K562 (cell line): ENCODE measurements around the gene PLXNA2. TPM values are rescaled to one million over a fixed set of nuclear protein-coding genes. Genes with fewer than 3 reads are reported as not detected.

Source experiments
- ATAC-seq: fragments of 200-7000 bp; cut with Tn5 transposase; 3 replicates; pipeline ENCODE4 v1.9.1; 2020; ENCODE audit warnings: moderate library complexity
- BruUV-seq: library from RNA; stranded (reverse); fragments of 400-500 nt; replicated peaks from 2 replicates; lab custom pipeline; 2021; lab: Mats Ljungman, UMichigan
- CTCF ChIA-PET: fragments of 300-600 bp; formaldehyde crosslinking; extraction: SDS; loops from one replicate; lab custom pipeline; 2021; ENCODE audit warnings: low intra/inter-chr PET ratio; lab: Yijun Ruan, JAX
- POLR2A ChIA-PET: fragments of 300-600, 350-650 bp; sonication (Branson Sonifier 250); formaldehyde crosslinking; extraction: SDS; loops from one replicate; lab custom pipeline; 2021; ENCODE audit warnings: antibody characterized with exemption, inconsistent platforms; lab: Yijun Ruan, JAX
- DNase-seq, 4 experiments: peaks; one replicate each; pipeline versions ENCODE4 v3.0.0 to v3.0.0-alpha.2; 2011 to 2018; ENCODE audit warnings: low spot score in 3 of 4, mixed read lengths in 3 of 4; ENCODE audit errors: extremely low read depth in 1 of 4
- FAIRE-seq: peaks from 2 replicates; lab custom pipeline; 2011; peaks lifted over from hg19 to GRCh38; lab: Jason Lieb, UNC
- H2AFZ ChIP-seq: 2 replicates; pipeline ENCODE4 v1.6.0; 2011; ENCODE audit warnings: low read depth, low read length, control low read depth, inconsistent platforms
- H3K27ac ChIP-seq: fragments of 200-600 bp; 3 replicates; pipeline ENCODE4 v1.8.0; 2011; ENCODE audit warnings: low read depth, mild to moderate bottlenecking, control low read depth, inconsistent platforms, low read length, moderate library complexity, mixed read lengths; ENCODE audit errors: extremely low read depth
- H3K27me3 ChIP-seq, 2 experiments: fragments of 300-600 bp in 1 of 2; 2 replicates in 1 of 2; 3 replicates in 1 of 2; pipeline versions ENCODE4 v1.6.0 to v1.8.0; 2011; ENCODE audit warnings: inconsistent platforms in 2 of 2, low read length in 2 of 2, mild to moderate bottlenecking in 1 of 2, mixed read lengths in 1 of 2, moderate library complexity in 1 of 2; ENCODE audit not compliant: control insufficient read depth in 2 of 2, insufficient read depth in 2 of 2
- H3K36me3 ChIP-seq: fragments of 300-600 bp; 3 replicates; pipeline ENCODE4 v1.8.0; 2011; ENCODE audit warnings: mild to moderate bottlenecking, low read length, inconsistent platforms; ENCODE audit not compliant: control insufficient read depth, insufficient read depth
- H3K4me1 ChIP-seq, 2 experiments: fragments of 200-600 bp in 1 of 2; replicated peaks in 1 of 2; 2 replicates in 1 of 2; 3 replicates in 1 of 2; pipeline versions ENCODE4 v1.5.1 to v1.8.0; 2011; ENCODE audit warnings: inconsistent platforms in 2 of 2, low read length in 2 of 2, mild to moderate bottlenecking in 1 of 2, mixed read lengths in 1 of 2, moderate library complexity in 1 of 2; ENCODE audit not compliant: control insufficient read depth in 2 of 2, insufficient read depth in 2 of 2
- H3K4me2 ChIP-seq: 2 replicates; pipeline ENCODE4 v1.6.1; 2011; ENCODE audit warnings: low read length, control low read depth, inconsistent platforms, mixed read lengths; ENCODE audit not compliant: insufficient read depth
- H3K4me3 ChIP-seq: fragments of 200-600 bp; sonication (generic), shearing (Covaris generic); 2 replicates; pipeline ENCODE4 v1.5.1; 2016; ENCODE audit warnings: control low read depth, inconsistent platforms
- H3K79me2 ChIP-seq: fragments of 200-600 bp; 3 replicates; pipeline ENCODE4 v1.8.0; 2011; ENCODE audit warnings: low read length, inconsistent platforms; ENCODE audit not compliant: control insufficient read depth, insufficient read depth
- H3K9ac ChIP-seq, 2 experiments: 2 replicates each; pipeline versions ENCODE4 v1.6.0 to v1.6.1; 2011; ENCODE audit warnings: low read depth in 2 of 2, low read length in 2 of 2, control low read depth in 1 of 2, inconsistent platforms in 1 of 2, mild to moderate bottlenecking in 1 of 2, mixed read lengths in 1 of 2; ENCODE audit not compliant: insufficient read depth in 1 of 2
- H3K9me1 ChIP-seq: one replicate; pipeline ENCODE4 v1.6.0; 2011; ENCODE audit warnings: inconsistent platforms, mild to moderate bottlenecking, low read length, moderate library complexity; ENCODE audit not compliant: control insufficient read depth, insufficient read depth
- H3K9me3 ChIP-seq: replicated peaks from 2 replicates; pipeline ENCODE4 v1.5.1; 2011; ENCODE audit warnings: low read depth, low read length, inconsistent platforms; ENCODE audit not compliant: control insufficient read depth, insufficient read depth
- H4K20me1 ChIP-seq: replicated peaks from 2 replicates; pipeline ENCODE4 v1.6.1; 2011; ENCODE audit warnings: low read length, inconsistent platforms, mixed read lengths; ENCODE audit not compliant: control insufficient read depth, insufficient read depth
- C11orf30 ChIP-seq: fragments of 450-650 bp; IDR thresholded peaks from 2 replicates; pipeline ENCODE4 v1.6.1; 2016; ENCODE audit warnings: low read depth, mild to moderate bottlenecking
- E2F1 ChIP-seq: sonication (generic); formaldehyde crosslinking; IDR thresholded peaks from 2 replicates; pipeline ENCODE4 v1.8.1; 2023; ENCODE audit warnings: mild to moderate bottlenecking, missing genetic modification reagents, moderate library complexity
- HES1 ChIP-seq: fragments of 450-650 bp; IDR thresholded peaks from 2 replicates; pipeline ENCODE4 v1.6.1; 2016; ENCODE audit warnings: low read depth, mild to moderate bottlenecking, moderate library complexity
- ILK ChIP-seq: fragments of 450-650 bp; IDR thresholded peaks from 2 replicates; pipeline ENCODE4 v1.6.1; 2016; ENCODE audit warnings: missing genetic modification characterization, low read depth, mild to moderate bottlenecking, missing compliant biosample characterization, moderate library complexity, borderline replicate concordance
- KLF13 ChIP-seq: fragments of 450-650 bp; IDR thresholded peaks from 2 replicates; pipeline ENCODE4 v1.6.1; 2016; ENCODE audit warnings: missing genetic modification characterization, low read depth, mild to moderate bottlenecking, missing compliant biosample characterization, moderate library complexity, borderline replicate concordance
- MITF ChIP-seq: IDR thresholded peaks from 2 replicates; pipeline ENCODE4 v1.6.1; 2014; ENCODE audit warnings: antibody characterized with exemption
- NFRKB ChIP-seq: fragments of 450-650 bp; IDR thresholded peaks from 2 replicates; pipeline ENCODE4 v1.6.1; 2016; ENCODE audit warnings: low read depth
- TARDBP ChIP-seq: fragments of 450-650 bp; IDR thresholded peaks from 2 replicates; pipeline ENCODE4 v1.6.1; 2016
- TEAD1 ChIP-seq, 2 experiments: fragments of 450-650 bp in 1 of 2; sonication (generic) in 1 of 2; formaldehyde crosslinking; IDR thresholded peaks; 2 replicates each; pipeline versions ENCODE4 v1.4.0 to v1.8.0; 2020 to 2022; ENCODE audit warnings: mild to moderate bottlenecking in 2 of 2, missing genetic modification reagents in 1 of 2
- USF1 ChIP-seq: sonication (generic); formaldehyde crosslinking; IDR thresholded peaks from 2 replicates; pipeline ENCODE4 v1.9.0; 2022; ENCODE audit warnings: mild to moderate bottlenecking, missing genetic modification reagents
- XRCC4 ChIP-seq: IDR thresholded peaks from one replicate; pipeline ENCODE4 v1.6.1; 2011; ENCODE audit not compliant: insufficient read depth, insufficient read length; ENCODE audit errors: extremely low read depth
- YBX1 ChIP-seq: fragments of 450-650 bp; IDR thresholded peaks from 2 replicates; pipeline ENCODE4 v1.7.1; 2016; ENCODE audit warnings: mild to moderate bottlenecking
- ZC3H11A ChIP-seq: IDR thresholded peaks from 2 replicates; pipeline ENCODE4 v1.6.1; 2012; ENCODE audit warnings: low read depth, low read length, improper control_type of control experiment
- ZC3H4 ChIP-seq: sonication (generic); formaldehyde crosslinking; IDR thresholded peaks from 2 replicates; pipeline ENCODE4 v1.9.0; 2021; ENCODE audit warnings: missing genetic modification reagents, borderline replicate concordance
- ZNF134 ChIP-seq: fragments of 250-450 bp; sonication (Bioruptor Pico); conservative IDR thresholded peaks from 2 replicates; pipeline ENCODE4 v1.4.0; 2020
- ZNF589 ChIP-seq: fragments of 200-800 bp; sonication (Bioruptor generic); IDR thresholded peaks from 2 replicates; pipeline ENCODE4 v1.6.1; 2016; ENCODE audit warnings: low read depth, missing genetic modification characterization, missing compliant biosample characterization
- ZZZ3 ChIP-seq: fragments of 450-650 bp; IDR thresholded peaks from 2 replicates; pipeline ENCODE4 v1.6.1; 2016; ENCODE audit warnings: antibody characterized with exemption, mild to moderate bottlenecking, moderate library complexity
- WGBS: fragments of 100-300 bp; shearing (Covaris generic); methylation state at CpG from one replicate; pipeline ENCODE4 v1.1.6; 2016; ENCODE audit warnings: low coverage, mixed read lengths; ENCODE audit not compliant: insufficient coverage; ENCODE audit errors: missing lambda C conversion rate; 5-methylcytosine and 5-hydroxymethylcytosine counted together
- in situ Hi-C: fragments of 300-500 bp; cut with MboI; formaldehyde crosslinking; loops from 4 replicates; pipeline ENCODE4 v1.15.0; 2018; ENCODE audit warnings: inconsistent platforms, mixed read lengths
- intact Hi-C: fragments of 100-400 bp; cut with micrococcal nuclease; formaldehyde crosslinking; loops from 2 replicates; pipeline ENCODE4 v1.14.2; 2022
- polyA plus RNA-seq, 8 experiments: library from polyadenylated mRNA; depleted of rRNA in 4 of 8; stranded (reverse) in 5 of 8; unstranded in 3 of 8; fragments of >200 nt; fragmentation: Nextera tagmentation in 2 of 8; fragmentation: Illumina TruSeq in 1 of 8; extraction: Ambion mirVana in 2 of 8; extraction: Trizol in 1 of 8; gene quantifications; 2 replicates each; pipeline versions ENCODE4 v1.2.1 to v1.2.3, GENCODE V29; 2011 to 2014; ENCODE audit warnings: inconsistent platforms in 1 of 8, missing spikeins in 1 of 8
- total RNA-seq, 7 experiments: library from RNA; depleted of rRNA in 6 of 7; stranded (reverse); fragments of >200 nt in 6 of 7; fragmentation: Illumina TruSeq in 2 of 7; extraction: Trizol in 2 of 7; gene quantifications; 2 replicates each; pipeline versions ENCODE4 v1.2.1 to v1.2.3, GENCODE V29; 2011 to 2021; ENCODE audit warnings: low replicate concordance in 1 of 7

The PLXNA2 gene
- total and polyA plus RNA-seq, 9 of the 15 experiments (the other 6 are each of a cell fraction or from before 2014, with no cell fraction given), result 0.01 to 1.3 (median 0.32) TPM

GRCh38 chr1:208166340-208167138, 77.6 kb downstream of the PLXNA2 start:
- ATAC-seq (no peak), FAIRE-seq (no peak), DNase-seq (no peak)
- no peaks in the 10 kb centered on the region; a peak in 1 of 5 replicates for H3K27me3 ChIP-seq
- no peak overlapping the region for H2AFZ ChIP-seq
- H3K36me3 ChIP-seq, result no peaks in the 10 kb centered on the region
- H4K20me1 ChIP-seq, result no peaks in the 10 kb centered on the region
- H3K9me3 ChIP-seq, result no peaks in the 10 kb centered on the region
- ChIA-PET CTCF (no interaction called here), POLR2A (interaction anchor here (0.8 kb wide), 2 partner anchors 10 to 23 kb away, joined by 3 to 7 read pairs; no protein-coding TSS in a partner anchor)
- no peaks in the 10 kb centered on the region for H3K9me1 ChIP-seq
- no peak for TF ChIP-seq ZNF134 (CRISPR knock-in tag)
- no peak for TF ChIP-seq TEAD1 (CRISPR knock-in tag; IDR thresholded peaks at IDR 0.05)
- no peak for TF ChIP-seq ILK
- TF ChIP-seq ZC3H4 (CRISPR knock-in tag), result no peak
- TF ChIP-seq KLF13 (tag), result no peak
- no peak for TF ChIP-seq C11orf30
- no peak for TF ChIP-seq XRCC4
- no peak for TF ChIP-seq HES1
- TF ChIP-seq TARDBP, result no peak
- no peak for TF ChIP-seq E2F1
- no peak for TF ChIP-seq ZNF589
- TF ChIP-seq USF1, result no peak
- TF ChIP-seq NFRKB, result no peak
- TF ChIP-seq ZZZ3, result no peak
- no peak for TF ChIP-seq ZC3H11A
- no peak for TF ChIP-seq YBX1
- no peak for TF ChIP-seq MITF
- no peak overlapping the region for H3K4me2 ChIP-seq
- no peak overlapping the region for H3K4me3 ChIP-seq
- no peaks in the 10 kb centered on the region for H3K79me2 ChIP-seq
- WGBS, result 35% methylated on average over 4 of the region's 4 CpGs
- H3K4me1 ChIP-seq, result peaks cover 29 to 34% of the 10 kb centered on the region in 2 experiments; a peak in 4 of 5 replicates
- intact Hi-C loops (no loop called here), in situ Hi-C loops (no loop called here)
- no peak overlapping the region for H3K27ac ChIP-seq
- no peak overlapping the region for H3K9ac ChIP-seq
- no TSS peak for BruUV-seq
